ENCODE measurements around the gene TRPV6. TPM values are rescaled to one million over a fixed set of nuclear protein-coding genes. Genes with fewer than 3 reads are reported as not detected.

Gene TRPV6
- total RNA-seq, 1 experiment from 2014 or later: 1.7 TPM

- intact Hi-C loops (cut with micrococcal nuclease): no loop called here
Measured at GRCh38 chr7:142860968-142861367, 24.6 kb downstream of the TRPV6 start.

More at GRCh38 chr7:142860968-142861367, 24.6 kb downstream of the TRPV6 start:
- POLR2A ChIA-PET: no interaction called here
- Histone ChIP-seq H3K79me2 (ENCODE audit: insufficient read depth, low read length) (no peaks in the 10 kb centered on the region), H3K9me2 (ENCODE audit: insufficient read depth) (no peaks in the 10 kb centered on the region), H3K4me3 (replicated peaks in 1 of 2; ENCODE audit: low read depth in 1 of 2, low read length in 2 of 2) (no peak overlapping the region), H3K4me2 (ENCODE audit: low read length) (no peak overlapping the region), H2AFZ (ENCODE audit: low read depth, low read length, poor library complexity, severe bottlenecking) (no peak overlapping the region), H3K4me1 (ENCODE audit: control insufficient read depth in 1 of 2, insufficient read depth in 2 of 2, low read length in 2 of 2) (peaks cover 5% of the 10 kb centered on the region in 2 experiments), H3K9ac (ENCODE audit: low read length) (no peak overlapping the region), H3K27ac (ENCODE audit: low read depth, low read length) (no peak overlapping the region), H4K20me1 (ENCODE audit: insufficient read depth) (no peaks in the 10 kb centered on the region), H3K27me3 (ENCODE audit: insufficient read depth, low read length) (no peaks in the 10 kb centered on the region), H3K36me3 (ENCODE audit: control insufficient read depth in 1 of 2, insufficient read depth in 2 of 2, low read length in 2 of 2) (no peaks in the 10 kb centered on the region), H3K9me3 (ENCODE audit: control insufficient read depth in 1 of 2, insufficient read depth in 1 of 2, low read depth in 1 of 2, low read length in 2 of 2) (no peaks in the 10 kb centered on the region)
- TF ChIP-seq EZH2 (IDR thresholded peaks at IDR 0.05) (no peak), MAX (IDR thresholded peaks at IDR 0.05) (no peak), YY1 (IDR thresholded peaks at IDR 0.05; ENCODE audit: extremely low read depth, insufficient replicate concordance, low read depth, low read length) (no peak), CTCF (IDR thresholded peaks at IDR 0.05 in 2 of 3, conservative IDR thresholded peaks at IDR 0.05 in 1 of 3; ENCODE audit: borderline replicate concordance in 1 of 3, insufficient read depth in 1 of 3, low read depth in 2 of 3, low read length in 2 of 3) (no peak), POLR2AphosphoS5 (IDR thresholded peaks at IDR 0.05; ENCODE audit: low read depth, low read length) (no peak), SIN3A (IDR thresholded peaks at IDR 0.05; ENCODE audit: low read depth) (no peak), EGR1 (IDR thresholded peaks at IDR 0.05; ENCODE audit: low read depth) (no peak), ATF3 (IDR thresholded peaks at IDR 0.05) (no peak), FOSL1 (IDR thresholded peaks at IDR 0.05; ENCODE audit: low read depth) (no peak), ZNF274 (IDR thresholded peaks at IDR 0.05; ENCODE audit: low read depth, low read length) (no peak), ZFX (IDR thresholded peaks at IDR 0.05) (no peak), ELF1 (IDR thresholded peaks at IDR 0.05; ENCODE audit: borderline replicate concordance, low read depth) (no peak), SRF (IDR thresholded peaks at IDR 0.05; ENCODE audit: low read depth) (no peak), ZBTB33 (IDR thresholded peaks at IDR 0.05; ENCODE audit: extremely low read depth, insufficient replicate concordance, low read length) (no peak), REST (IDR thresholded peaks at IDR 0.05; ENCODE audit: low read depth) (no peak), CBX3 (IDR thresholded peaks at IDR 0.05; ENCODE audit: low read depth) (no peak)
- no TSS peak for BruUV-seq (replicated peaks)
- CTCF ChIA-PET: interaction anchor here (1.1 to 1.7 kb wide), 2 partner anchors 9 to 354 kb away, joined by 3 to 5 read pairs; no protein-coding TSS in a partner anchor
- no peak for DNase-seq (ENCODE audit: low read depth, low spot score)
- ATAC-seq: no peak
- RAD21 ChIA-PET (ENCODE audit: low non-redundant PET in 1 of 2, low total read pairs in 2 of 2, uncharacterized antibody in 2 of 2, unreplicated experiment in 2 of 2): no interaction called here
